Gastrocnemius medialis (tissue), 4 donors: Measurements from ENCODE around the gene NAT9. TPM values are rescaled to one million over a fixed set of nuclear protein-coding genes. Genes with fewer than 3 reads are reported as not detected.

Experiments
- ATAC-seq, 2 donors: fragments of 150-250 bp; one replicate each; pipeline ENCODE4 v1.9.1; 2016
- DNase-seq, 2 donors: peaks; one replicate each; pipeline ENCODE4 v3.0.0-alpha.2; 2019
- H3K27ac ChIP-seq, 4 donors: fragments of 200-600 bp; sonication (generic); 1 replicate in 1 of 4; 2 replicates in 3 of 4; pipeline ENCODE4 v1.5.1; 2016 to 2018; ENCODE audit warnings: mild to moderate bottlenecking in 2 of 4, moderate library complexity in 1 of 4
- H3K27me3 ChIP-seq, 3 donors: fragments of 200-600 bp; sonication (generic) in 2 of 3; 1 replicate in 1 of 3; 2 replicates in 2 of 3; pipeline versions ENCODE4 v1.5.1 to v1.6.0; 2016 to 2019; ENCODE audit warnings: mild to moderate bottlenecking in 1 of 3, moderate library complexity in 1 of 3
- H3K36me3 ChIP-seq, 2 donors: fragments of 200-600 bp; sonication (generic) in 1 of 2; one replicate each; pipeline ENCODE4 v1.5.1; 2017 to 2018
- H3K4me1 ChIP-seq, 2 donors: fragments of 200-600 bp; sonication (generic) in 1 of 2; one replicate each; pipeline ENCODE4 v1.5.1; 2016 to 2017; ENCODE audit warnings: mild to moderate bottlenecking in 2 of 2
- H3K4me3 ChIP-seq, 4 donors: fragments of 200-600 bp; sonication (generic) in 3 of 4; 1 replicate in 1 of 4; 2 replicates in 3 of 4; pipeline ENCODE4 v1.5.1; 2016 to 2019; ENCODE audit warnings: mild to moderate bottlenecking in 2 of 4
- H3K9me3 ChIP-seq, 3 donors: fragments of 200-600 bp; sonication (generic) in 2 of 3; 1 replicate in 1 of 3; 2 replicates in 2 of 3; pipeline ENCODE4 v1.5.1; 2016 to 2019
- CTCF ChIP-seq, 5 experiments: fragments of 450-650 bp in 3 of 5; fragments of 200-600 bp in 2 of 5; sonication (generic) in 2 of 5; IDR thresholded peaks in 4 of 5; conservative IDR thresholded peaks in 1 of 5; 1 replicate in 4 of 5; 2 replicates in 1 of 5; pipeline ENCODE4 v1.5.1; 2016 to 2019; ENCODE audit warnings: antibody characterized with exemption in 5 of 5, mild to moderate bottlenecking in 3 of 5, moderate library complexity in 3 of 5
- POLR2A ChIP-seq, 2 donors: fragments of 450-650 bp; IDR thresholded peaks; one replicate each; pipeline ENCODE4 v1.6.1; 2017; ENCODE audit warnings: antibody characterized with exemption in 2 of 2, mild to moderate bottlenecking in 2 of 2, moderate library complexity in 2 of 2
- in situ Hi-C, 4 donors: fragments of 200-750 bp; cut with MboI; loops; one replicate each; pipeline versions ENCODE4 v1.15.0 to v1.8.0; 2017; ENCODE audit warnings: low sequenced_read_pairs in 4 of 4
- intact Hi-C: fragments of 100-400 bp; cut with DNase I; formaldehyde crosslinking; loops from one replicate; pipeline ENCODE4 v1.15.1; 2023; ENCODE audit warnings: low total_unique reads
- total RNA-seq, 4 donors: library from RNA; depleted of rRNA; stranded (reverse); fragments of >200 nt; gene quantifications; one replicate each; pipeline versions ENCODE4 v1.1.0 to v1.2.3, GENCODE V29; 2016

The NAT9 gene
- total RNA-seq, 4 donors from 2014 or later = 7.7 to 27.4 (median 14.5) TPM

GRCh38 chr17:74757502-74757901 lies 18.6 kb downstream of the NAT9 start:
- in situ Hi-C loops = no loop called here
- intact Hi-C loops = loop anchor here (10.0 kb wide), 1 partner anchor 193 kb away; the partner anchor contains the start of gene CD300H
- ATAC-seq = no peak

DNA sequence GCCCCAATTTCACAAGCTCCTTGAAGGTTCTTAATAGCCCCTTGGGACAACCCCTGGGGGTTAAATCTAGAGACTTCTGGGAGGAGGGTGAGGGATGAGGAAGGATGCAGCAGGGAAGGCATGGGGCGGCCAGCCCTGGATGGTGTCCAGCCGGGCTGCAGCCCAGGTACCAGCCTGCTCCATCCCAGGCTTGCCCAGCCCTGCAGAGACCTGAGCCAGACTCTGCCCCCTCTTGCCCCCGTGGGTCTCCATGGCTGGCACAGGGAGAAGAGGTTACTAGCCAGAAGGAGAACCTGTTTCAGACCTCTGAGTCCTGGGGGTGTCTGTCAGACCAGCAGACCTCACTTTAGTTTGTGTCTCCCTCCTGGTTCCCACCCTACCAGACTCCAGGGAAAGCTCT lies 19.3 kb downstream of the NAT9 start:
- ATAC-seq (no peak), DNase-seq (no peak)
- intact Hi-C loops = loop anchor here (10.0 kb wide), 1 partner anchor 192 kb away; the partner anchor contains the start of gene CD300H
- peaks cover 9 to 16% of the 10 kb centered on the region in 2 donors for H3K4me1 ChIP-seq
- TF ChIP-seq CTCF (IDR thresholded peaks at IDR 0.05 in 4 of 5, conservative IDR thresholded peaks at IDR 0.05 in 1 of 5) (no peak), POLR2A (IDR thresholded peaks at IDR 0.05) (no peak)
- no peaks in the 10 kb centered on the region for H3K36me3 ChIP-seq
- H3K9me3 ChIP-seq = no peaks in the 10 kb centered on the region
- H3K27ac ChIP-seq = no peak overlapping the region
- no peak overlapping the region for H3K4me3 ChIP-seq
- no peaks in the 10 kb centered on the region for H3K27me3 ChIP-seq
- in situ Hi-C loops = no loop called here

More at GRCh38 chr17:74757502-74757901, 18.6 kb downstream of the NAT9 start:
- Histone ChIP-seq H3K4me3 (no peak overlapping the region), H3K4me1 (peaks cover 9 to 16% of the 10 kb centered on the region in 2 donors), H3K36me3 (no peaks in the 10 kb centered on the region), H3K9me3 (no peaks in the 10 kb centered on the region), H3K27ac (no peak overlapping the region), H3K27me3 (no peaks in the 10 kb centered on the region)
- DNase-seq = no peak
- TF ChIP-seq POLR2A (IDR thresholded peaks at IDR 0.05) (no peak), CTCF (IDR thresholded peaks at IDR 0.05 in 4 of 5, conservative IDR thresholded peaks at IDR 0.05 in 1 of 5) (no peak)

DNA sequence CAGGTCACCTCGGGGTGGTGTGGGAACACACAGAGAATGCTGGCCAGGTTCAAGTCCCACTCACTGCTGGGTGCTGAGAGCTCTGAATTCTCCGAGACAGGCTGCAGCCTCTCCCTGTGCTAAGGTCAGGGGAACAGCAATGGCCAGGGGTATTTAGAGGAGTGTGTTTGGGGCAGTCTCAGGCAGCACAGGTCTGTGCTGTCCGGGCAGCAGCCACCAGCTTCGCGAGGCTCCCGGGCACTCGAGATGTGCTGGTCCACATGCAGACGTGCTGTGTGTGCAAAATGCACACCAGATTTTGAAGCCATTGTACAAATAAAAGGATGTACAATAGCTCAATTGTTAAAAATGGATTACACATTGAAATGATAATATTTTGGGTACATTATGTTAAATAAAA lies 20.6 kb downstream of the NAT9 start:
- H3K27ac ChIP-seq = no peak overlapping the region
- no peaks in the 10 kb centered on the region for H3K27me3 ChIP-seq
- H3K9me3 ChIP-seq = no peaks in the 10 kb centered on the region
- no peaks in the 10 kb centered on the region for H3K36me3 ChIP-seq
- intact Hi-C loops (loop anchor here (10.0 kb wide), 1 partner anchor 191 kb away; the partner anchor contains the start of gene CD300H), in situ Hi-C loops (no loop called here)
- peaks cover 9 to 15% of the 10 kb centered on the region in 2 donors for H3K4me1 ChIP-seq
- ATAC-seq = no peak
- no peak overlapping the region for H3K4me3 ChIP-seq
- TF ChIP-seq POLR2A (IDR thresholded peaks at IDR 0.05) (no peak), CTCF (IDR thresholded peaks at IDR 0.05 in 4 of 5, conservative IDR thresholded peaks at IDR 0.05 in 1 of 5) (no peak)
- no peak for DNase-seq

GRCh38 chr17:74754832-74755231 lies 21.3 kb downstream of the NAT9 start:
- Histone ChIP-seq H3K36me3 (no peaks in the 10 kb centered on the region), H3K4me1 (peaks cover 12 to 15% of the 10 kb centered on the region in 2 donors), H3K27ac (no peak overlapping the region), H3K27me3 (no peaks in the 10 kb centered on the region), H3K9me3 (no peaks in the 10 kb centered on the region), H3K4me3 (no peak overlapping the region)
- ATAC-seq = no peak
- TF ChIP-seq CTCF (IDR thresholded peaks at IDR 0.05 in 4 of 5, conservative IDR thresholded peaks at IDR 0.05 in 1 of 5) (no peak), POLR2A (IDR thresholded peaks at IDR 0.05) (no peak)
- DNase-seq = no peak
- intact Hi-C loops (loop anchor here (10.0 kb wide), 1 partner anchor 190 kb away; the partner anchor contains the start of gene CD300H), in situ Hi-C loops (no loop called here)
